ENCODE measurements around the gene CETP. TPM values are rescaled to one million over a fixed set of nuclear protein-coding genes. Genes with fewer than 3 reads are reported as not detected.

CETP gene
- total and polyA plus RNA-seq, 2 of the 8 experiments (the other 6 are each of a cell fraction or from before 2014, with no cell fraction given): not detected

DNA sequence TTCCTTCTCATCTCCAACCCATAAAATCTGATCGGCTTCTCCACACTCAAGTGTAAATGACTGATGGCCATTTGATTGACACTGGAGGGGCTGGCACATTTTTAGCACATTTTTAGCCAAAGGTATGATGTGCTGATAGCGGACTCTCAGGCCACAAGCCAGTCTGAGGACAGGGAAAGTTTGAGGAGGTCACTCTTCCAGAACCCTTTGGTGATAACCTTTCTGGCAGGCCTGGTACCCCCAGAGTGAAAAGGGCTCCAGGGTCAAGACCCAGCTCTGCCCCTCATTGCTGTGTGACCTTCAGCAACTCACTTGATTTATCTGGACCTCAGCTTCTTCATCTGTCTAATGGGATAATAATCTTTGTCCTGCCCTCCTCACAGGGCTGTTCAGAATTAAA is 25.9 kb downstream of the CETP start:
- Histone ChIP-seq H3K27ac (ENCODE audit: low read depth, low read length) (no peak overlapping the region), H2BK20ac (ENCODE audit: low read length) (no peak overlapping the region), H3K27me3 (replicated peaks in 1 of 4; ENCODE audit: control insufficient read depth in 3 of 4, extremely low read depth in 1 of 4, insufficient read depth in 3 of 4, low read length in 3 of 4) (peaks cover 0 to 33% (median 24%) of the 10 kb centered on the region in 4 experiments; a peak in 6 of 7 replicates), H3K4me3 (ENCODE audit: extremely low read depth in 1 of 4, insufficient read depth in 2 of 4, low read depth in 3 of 4, low read length in 4 of 4) (no peak overlapping the region), H2BK15ac (ENCODE audit: low read length) (no peak overlapping the region), H3K4me1 (replicated peaks in 1 of 4; ENCODE audit: control insufficient read depth in 3 of 4, insufficient read depth in 4 of 4, low read length in 3 of 4) (peaks cover 0 to 5% (median 3%) of the 10 kb centered on the region in 4 experiments; a peak in 3 of 7 replicates), H3K18ac (ENCODE audit: extremely low read depth, low read length) (no peak overlapping the region), H2AFZ (ENCODE audit: low read length) (no peak overlapping the region), H3K9ac (replicated peaks in 1 of 4; ENCODE audit: extremely low read depth in 1 of 4, low read depth in 3 of 4, low read length in 3 of 4) (no peak overlapping the region), H3K4me2 (ENCODE audit: insufficient read depth in 1 of 2, low read depth in 2 of 2, low read length in 2 of 2) (no peak overlapping the region), H3K36me3 (ENCODE audit: control insufficient read depth in 2 of 4, insufficient read depth in 4 of 4, low read length in 3 of 4) (no peaks in the 10 kb centered on the region), H4K8ac (ENCODE audit: extremely low read depth, insufficient read depth, low read length) (no peak overlapping the region), H4K91ac (replicated peaks; ENCODE audit: insufficient read length, low read length) (no peak overlapping the region), H2BK12ac (ENCODE audit: low read depth, low read length) (no peak overlapping the region), H3K79me1 (ENCODE audit: low read depth, low read length) (no peaks in the 10 kb centered on the region), H2BK5ac (ENCODE audit: low read depth, low read length) (no peak overlapping the region), H3K56ac (replicated peaks; ENCODE audit: insufficient read length, low read depth, low read length) (no peak overlapping the region), H4K20me1 (replicated peaks in 1 of 2; ENCODE audit: control insufficient read depth in 1 of 2, insufficient read depth in 2 of 2, low read length in 2 of 2) (no peaks in the 10 kb centered on the region), H3K14ac (ENCODE audit: insufficient read length) (no peak overlapping the region), H3K4ac (replicated peaks; ENCODE audit: insufficient read length, low read depth, low read length) (no peak overlapping the region), H3K79me2 (ENCODE audit: control insufficient read depth in 1 of 2, insufficient read depth in 2 of 2, low read length in 2 of 2) (no peaks in the 10 kb centered on the region), H3K9me3 (ENCODE audit: insufficient read depth in 2 of 2, low read depth in 1 of 2, low read length in 1 of 2) (no peaks in the 10 kb centered on the region), H2BK120ac (replicated peaks; ENCODE audit: low read depth, low read length) (no peak overlapping the region), H3K23ac (ENCODE audit: insufficient read length) (no peak overlapping the region), H4K5ac (ENCODE audit: insufficient read length, low read depth, low read length) (no peak overlapping the region), H3K23me2 (ENCODE audit: low read depth, low read length) (peaks cover 8% of the 10 kb centered on the region; the same call in 1 of the 2 replicates), H2AK5ac (ENCODE audit: low read depth, low read length) (no peak overlapping the region)
- 94% methylated on average over 2 of the region's 2 CpGs; no CpG with 5 or more reads in 1 of the 2 experiments for WGBS, 2 experiments (ENCODE audit: extremely low coverage in 1 of 2, insufficient coverage in 1 of 2, insufficient read length in 1 of 2, insufficient replicate concordance in 2 of 2, low coverage in 1 of 2, low lambda C conversion rate in 2 of 2, missing lambda C conversion rate in 1 of 2)
- FAIRE-seq (no peak), DNase-seq (ENCODE audit: low read depth in 1 of 2, low spot score in 2 of 2) (no peak)
- CTCF ChIA-PET (ENCODE audit: partially characterized antibody): interaction anchor here (0.7 to 8.1 kb wide), 3 partner anchors 15 to 23 kb away, joined by 3 to 67 read pairs (median 13); no protein-coding TSS in a partner anchor
- TF ChIP-seq KDM4A (IDR thresholded peaks at IDR 0.05; ENCODE audit: low read depth, low read length, severe bottlenecking) (no peak), POLR2A (IDR thresholded peaks at IDR 0.05; ENCODE audit: control extremely low read depth in 1 of 2, low read depth in 2 of 2, low read length in 2 of 2) (no peak), SP4 (IDR thresholded peaks at IDR 0.05; ENCODE audit: low read length) (no peak), SIRT6 (IDR thresholded peaks at IDR 0.05; ENCODE audit: low read length) (no peak)
- TF ChIP-seq, protein P1, sequence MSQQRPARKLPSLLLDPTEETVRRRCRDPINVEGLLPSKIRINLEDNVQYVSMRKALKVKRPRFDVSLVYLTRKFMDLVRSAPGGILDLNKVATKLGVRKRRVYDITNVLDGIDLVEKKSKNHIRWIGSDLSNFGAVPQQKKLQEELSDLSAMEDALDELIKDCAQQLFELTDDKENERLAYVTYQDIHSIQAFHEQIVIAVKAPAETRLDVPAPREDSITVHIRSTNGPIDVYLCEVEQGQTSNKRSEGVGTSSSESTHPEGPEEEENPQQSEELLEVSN (IDR thresholded peaks at IDR 0.05): no peak
- POLR2A ChIA-PET (ENCODE audit: partially characterized antibody): interaction anchor here (0.5 kb wide), 1 partner anchor 260 kb away, joined by 3 read pairs; no protein-coding TSS in a partner anchor
